GM12865 (cell line): Measurements from ENCODE around the gene CEP135.

Source experiments
- DNase-seq: peaks from one replicate; pipeline ENCODE4 v3.0.0; 2010; ENCODE audit warnings: low read depth
- H3K4me3 ChIP-seq: 2 replicates; pipeline ENCODE4 v1.5.1; 2011; ENCODE audit warnings: mild to moderate bottlenecking, low read depth, low read length, control low read depth
- CTCF ChIP-seq: IDR thresholded peaks from 2 replicates; pipeline ENCODE4 v1.5.1; 2011; ENCODE audit warnings: low read length, control low read depth, low read depth, inconsistent platforms; ENCODE audit not compliant: insufficient read depth; ENCODE audit errors: missing control alignments

CEP135 gene

GRCh38 chr4:56038487-56039162, 89.9 kb downstream of the CEP135 start:
- no peak for TF ChIP-seq CTCF
- no peak for DNase-seq
- no peak overlapping the region for H3K4me3 ChIP-seq

GRCh38 chr4:56040842-56041241, 92.1 kb downstream of the CEP135 start:
- DNase-seq: no peak
- no peak overlapping the region for H3K4me3 ChIP-seq
- no peak for TF ChIP-seq CTCF

GRCh38 chr4:56042225-56042624, 93.5 kb downstream of the CEP135 start:
- TF ChIP-seq CTCF: no peak
- no peak overlapping the region for H3K4me3 ChIP-seq
- DNase-seq: no peak

GRCh38 chr4:56048383-56048701, 99.6 kb downstream of the CEP135 start:
- DNase-seq: no peak
- no peak for TF ChIP-seq CTCF
- peak overlapping the region; percentile 58 for H3K4me3 ChIP-seq

- peak; percentile 60 for TF ChIP-seq CTCF
- H3K4me3 ChIP-seq: peak overlapping the region; percentile 59
- DNase-seq: peak; percentile 75
These were observed 100.1 kb downstream of the CEP135 start for GRCh38 chr4:56048702-56049431.

- no peak overlapping the region for H3K4me3 ChIP-seq
- TF ChIP-seq CTCF: no peak
- no peak for DNase-seq
These were observed 101.9 kb downstream of the CEP135 start for GRCh38 chr4:56050625-56051024.

- DNase-seq: no peak
- no peak for TF ChIP-seq CTCF
- H3K4me3 ChIP-seq: no peak overlapping the region
These were observed 102.4 kb downstream of the CEP135 start for GRCh38 chr4:56051029-56051709.
